Prostate gland (tissue), 2 donors: Measurements from ENCODE around the gene MRC1. TPM values are rescaled to one million over a fixed set of nuclear protein-coding genes. Genes with fewer than 3 reads are reported as not detected.

ENCODE experiments used
- DNase-seq: peaks from one replicate; pipeline ENCODE4 v3.0.0-alpha.2; 2019; ENCODE audit warnings: low spot score
- H3K27ac ChIP-seq, 2 donors: fragments of 200-600 bp; sonication (generic); 2 replicates each; pipeline ENCODE4 v1.5.1; 2017 to 2019
- H3K27me3 ChIP-seq: fragments of 200-600 bp; sonication (generic); replicated peaks from 2 replicates; pipeline ENCODE4 v1.5.1; 2019; ENCODE audit not compliant: insufficient read depth
- H3K36me3 ChIP-seq, 2 donors: fragments of 200-600 bp; sonication (generic); 1 replicate in 1 of 2; 2 replicates in 1 of 2; pipeline versions ENCODE4 v1.5.1 to v1.8.1; 2017 to 2019
- H3K4me1 ChIP-seq: fragments of 200-600 bp; sonication (generic); replicated peaks from 2 replicates; pipeline ENCODE4 v1.5.1; 2019
- H3K4me3 ChIP-seq, 2 donors: fragments of 200-600 bp; sonication (generic); 2 replicates each; pipeline ENCODE4 v1.5.1; 2017 to 2019
- H3K9me3 ChIP-seq: fragments of 200-600 bp; sonication (generic); 2 replicates; pipeline ENCODE4 v1.5.1; 2017
- CTCF ChIP-seq, 4 experiments: fragments of 200-600 bp in 2 of 4; fragments of 450-650 bp in 2 of 4; sonication (generic) in 2 of 4; IDR thresholded peaks; 1 replicate in 3 of 4; 2 replicates in 1 of 4; pipeline ENCODE4 v1.5.1; 2016 to 2019; ENCODE audit warnings: antibody characterized with exemption in 4 of 4, mild to moderate bottlenecking in 2 of 4, moderate library complexity in 2 of 4
- POLR2A ChIP-seq: fragments of 450-650 bp; IDR thresholded peaks from one replicate; pipeline ENCODE4 v1.6.1; 2016; ENCODE audit warnings: antibody characterized with exemption, mild to moderate bottlenecking
- POLR2AphosphoS5 ChIP-seq: sonication (generic); formaldehyde crosslinking; IDR thresholded peaks from one replicate; pipeline ENCODE4 v1.6.1; 2017; ENCODE audit warnings: antibody characterized with exemption
- WGBS: methylation state at CpG from one replicate; pipeline ENCODE4 v1.1.5; 2018; 5-methylcytosine and 5-hydroxymethylcytosine counted together
- intact Hi-C: fragments of 100-400 bp; cut with DNase I; formaldehyde crosslinking; loops from one replicate; pipeline ENCODE4 v1.14.2; 2022
- total RNA-seq, 2 donors: library from RNA; depleted of rRNA; stranded (reverse); fragments of >200 nt; gene quantifications; one replicate each; pipeline ENCODE4 v1.1.0, GENCODE V29; 2016

MRC1 gene
- total RNA-seq, 2 donors from 2014 or later = 3.1 to 27.4 TPM

- Histone ChIP-seq H3K4me3 (no peak overlapping the region), H3K27ac (no peak overlapping the region), H3K4me1 (no peaks in the 10 kb centered on the region), H3K9me3 (no peaks in the 10 kb centered on the region), H3K36me3 (no peaks in the 10 kb centered on the region), H3K27me3 (no peaks in the 10 kb centered on the region)
- intact Hi-C loops = no loop called here
- WGBS = 82% methylated on average over 3 of the region's 3 CpGs
- no peak for DNase-seq
- no peak for TF ChIP-seq POLR2A
Measured at GRCh38 chr10:17820943-17821342, 11.8 kb downstream of the MRC1 start.

- Histone ChIP-seq H3K36me3 (no peaks in the 10 kb centered on the region), H3K9me3 (no peaks in the 10 kb centered on the region), H3K4me3 (no peak overlapping the region), H3K27me3 (no peaks in the 10 kb centered on the region), H3K27ac (no peak overlapping the region), H3K4me1 (no peaks in the 10 kb centered on the region)
- no peak for DNase-seq
- 38% methylated on average over 1 of the region's 1 CpG for WGBS
- no peak for TF ChIP-seq POLR2AphosphoS5
- no peak for TF ChIP-seq POLR2A
- TF ChIP-seq CTCF (IDR thresholded peaks at IDR 0.05) = no peak
- intact Hi-C loops = no loop called here
Measured at GRCh38 chr10:17821893-17822292, 12.7 kb downstream of the MRC1 start.

GRCh38 chr10:17831341-17831740 is 22.2 kb downstream of the MRC1 start:
- no peak for TF ChIP-seq CTCF (IDR thresholded peaks at IDR 0.05)
- no peak for TF ChIP-seq POLR2A
- TF ChIP-seq POLR2AphosphoS5 = no peak
- no peak for DNase-seq
- no peaks in the 10 kb centered on the region for H3K9me3 ChIP-seq
- H3K4me1 ChIP-seq = no peaks in the 10 kb centered on the region
- H3K27ac ChIP-seq = no peak overlapping the region
- no peak overlapping the region for H3K4me3 ChIP-seq
- no peaks in the 10 kb centered on the region for H3K36me3 ChIP-seq
- H3K27me3 ChIP-seq = no peaks in the 10 kb centered on the region
- WGBS = 87% methylated on average over 1 of the region's 1 CpG
- intact Hi-C loops = no loop called here

- DNase-seq = no peak
- no peak for TF ChIP-seq CTCF (IDR thresholded peaks at IDR 0.05)
- no peak for TF ChIP-seq POLR2A
- no peak for TF ChIP-seq POLR2AphosphoS5
- Histone ChIP-seq H3K4me3 (no peak overlapping the region), H3K27ac (no peak overlapping the region), H3K9me3 (no peaks in the 10 kb centered on the region), H3K4me1 (no peaks in the 10 kb centered on the region), H3K36me3 (no peaks in the 10 kb centered on the region), H3K27me3 (no peaks in the 10 kb centered on the region)
- 62% methylated on average over 6 of the region's 6 CpGs for WGBS
- intact Hi-C loops = no loop called here
Measured at GRCh38 chr10:17831896-17832295, 22.7 kb downstream of the MRC1 start.

GRCh38 chr10:17833656-17834055 is 24.5 kb downstream of the MRC1 start:
- H3K27ac ChIP-seq = no peak overlapping the region
- H3K4me1 ChIP-seq = no peaks in the 10 kb centered on the region
- H3K9me3 ChIP-seq = no peaks in the 10 kb centered on the region
- no peaks in the 10 kb centered on the region for H3K36me3 ChIP-seq
- DNase-seq = no peak
- WGBS = 41% methylated on average over 6 of the region's 6 CpGs
- TF ChIP-seq POLR2A (no peak), CTCF (IDR thresholded peaks at IDR 0.05) (no peak), POLR2AphosphoS5 (no peak)
- intact Hi-C loops = no loop called here
- H3K4me3 ChIP-seq = no peak overlapping the region
- no peaks in the 10 kb centered on the region for H3K27me3 ChIP-seq
